DND-41 (cell line): ENCODE data around the gene ANKRD13D.

ENCODE experiments used
- ATAC-seq: fragments of 200-7000 bp; cut with Tn5 transposase; 3 replicates; pipeline ENCODE4 v1.9.1; 2021; ENCODE audit warnings: low read depth; ENCODE audit not compliant: insufficient read depth
- DNase-seq: peaks from one replicate; pipeline ENCODE4 v3.0.0-alpha.2; 2020
- H2AFZ ChIP-seq: 2 replicates; pipeline ENCODE4 v1.6.0; 2012; ENCODE audit warnings: low read depth, low read length
- H3K27ac ChIP-seq: 2 replicates; pipeline ENCODE4 v1.5.1; 2012; ENCODE audit warnings: low read length, inconsistent platforms
- H3K27me3 ChIP-seq: fragments of 200-600 bp; sonication (generic); 2 replicates; pipeline ENCODE4 v1.6.0; 2012; ENCODE audit warnings: low read length, mild to moderate bottlenecking, inconsistent platforms; ENCODE audit not compliant: insufficient read depth, poor library complexity
- H3K36me3 ChIP-seq: 2 replicates; pipeline ENCODE4 v1.5.1; 2012; ENCODE audit warnings: low read length, inconsistent platforms; ENCODE audit not compliant: insufficient read depth
- H3K4me1 ChIP-seq: 2 replicates; pipeline ENCODE4 v1.5.1; 2012; ENCODE audit warnings: mild to moderate bottlenecking, low read length; ENCODE audit not compliant: insufficient read depth
- H3K4me2 ChIP-seq: 2 replicates; pipeline ENCODE4 v1.6.0; 2012; ENCODE audit warnings: mild to moderate bottlenecking, moderate library complexity, low read length, inconsistent platforms; ENCODE audit not compliant: insufficient read depth
- H3K4me3 ChIP-seq, 2 experiments: fragments of 200-600 bp in 1 of 2; shearing (Covaris generic) in 1 of 2; 2 replicates each; pipeline ENCODE4 v1.5.1; 2012 to 2016; ENCODE audit warnings: inconsistent platforms in 2 of 2, low read length in 2 of 2, mild to moderate bottlenecking in 2 of 2, low read depth in 1 of 2, moderate library complexity in 1 of 2
- H3K79me2 ChIP-seq: 2 replicates; pipeline ENCODE4 v1.6.0; 2012; ENCODE audit warnings: low read length, inconsistent platforms; ENCODE audit not compliant: insufficient read depth
- H3K9ac ChIP-seq: 2 replicates; pipeline ENCODE4 v1.6.0; 2012; ENCODE audit warnings: low read depth, mild to moderate bottlenecking, inconsistent platforms, low read length, moderate library complexity
- H3K9me3 ChIP-seq: 2 replicates; pipeline ENCODE4 v1.5.1; 2012; ENCODE audit warnings: low read length, moderate library complexity, mild to moderate bottlenecking, inconsistent platforms; ENCODE audit not compliant: insufficient read depth, severe bottlenecking
- H4K20me1 ChIP-seq: 2 replicates; pipeline ENCODE4 v1.6.0; 2012; ENCODE audit warnings: low read length; ENCODE audit not compliant: insufficient read depth
- CTCF ChIP-seq: IDR thresholded peaks from 2 replicates; pipeline ENCODE4 v1.5.1; 2012; ENCODE audit warnings: borderline replicate concordance, low read length, moderate library complexity, mild to moderate bottlenecking; ENCODE audit not compliant: poor library complexity, severe bottlenecking; ENCODE audit errors: extremely low read depth
- EZH2 ChIP-seq: IDR thresholded peaks from 3 replicates; pipeline ENCODE4 v1.6.1; 2012; ENCODE audit warnings: borderline replicate concordance, low read depth, mild to moderate bottlenecking, moderate library complexity, low read length, inconsistent platforms; ENCODE audit not compliant: severe bottlenecking

Gene ANKRD13D

GRCh38 chr11:67301313-67301921 is 12.3 kb downstream of the ANKRD13D start:
- TF ChIP-seq CTCF (no peak), EZH2 (no peak)
- Histone ChIP-seq H3K4me2 (no peak overlapping the region), H3K4me1 (no peaks in the 10 kb centered on the region), H4K20me1 (peaks cover 32% of the 10 kb centered on the region), H3K36me3 (peaks cover 60% of the 10 kb centered on the region), H3K27ac (no peak overlapping the region), H2AFZ (no peak overlapping the region), H3K79me2 (peaks cover 21% of the 10 kb centered on the region), H3K27me3 (no peaks in the 10 kb centered on the region), H3K9ac (no peak overlapping the region), H3K9me3 (no peaks in the 10 kb centered on the region), H3K4me3 (no peak overlapping the region)
- ATAC-seq (no peak), DNase-seq (no peak)

DNA sequence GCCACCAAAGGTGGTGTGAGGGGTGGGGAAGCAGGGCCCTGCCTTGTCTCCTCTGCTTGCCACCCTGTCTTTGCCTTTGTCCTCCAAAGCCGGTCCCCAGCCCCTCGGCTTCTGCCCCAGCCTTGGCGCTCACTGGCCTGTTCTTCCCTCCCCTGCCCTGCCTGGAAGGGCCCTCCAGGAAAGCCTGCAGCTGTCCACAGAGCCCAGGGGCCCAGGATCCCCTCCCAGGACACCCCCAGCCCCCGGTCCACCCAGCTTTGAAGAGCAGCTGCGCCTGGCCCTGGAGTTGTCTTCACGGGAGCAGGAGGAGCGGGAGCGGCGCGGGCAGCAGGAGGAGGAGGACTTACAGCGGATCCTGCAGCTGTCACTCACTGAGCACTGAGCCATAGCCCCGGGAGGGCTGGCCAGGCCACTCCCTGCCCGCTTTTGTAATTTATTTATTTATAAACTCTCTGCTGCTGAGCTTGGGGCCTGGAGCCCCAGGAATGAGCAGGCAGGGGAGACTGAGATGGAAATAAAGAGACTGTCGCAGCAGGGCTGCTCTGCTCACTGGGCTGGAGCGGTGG is 12.9 kb downstream of the ANKRD13D start:
- Histone ChIP-seq H3K4me3 (no peak overlapping the region), H3K27ac (no peak overlapping the region), H3K4me1 (no peaks in the 10 kb centered on the region), H3K4me2 (no peak overlapping the region), H3K27me3 (no peaks in the 10 kb centered on the region), H3K79me2 (peaks cover 15% of the 10 kb centered on the region), H3K9ac (no peak overlapping the region), H2AFZ (no peak overlapping the region), H3K36me3 (peaks cover 54% of the 10 kb centered on the region), H3K9me3 (no peaks in the 10 kb centered on the region), H4K20me1 (peaks cover 32% of the 10 kb centered on the region)
- ATAC-seq (no peak), DNase-seq (no peak)
- TF ChIP-seq EZH2 = no peak
- no peak for TF ChIP-seq CTCF

DNA sequence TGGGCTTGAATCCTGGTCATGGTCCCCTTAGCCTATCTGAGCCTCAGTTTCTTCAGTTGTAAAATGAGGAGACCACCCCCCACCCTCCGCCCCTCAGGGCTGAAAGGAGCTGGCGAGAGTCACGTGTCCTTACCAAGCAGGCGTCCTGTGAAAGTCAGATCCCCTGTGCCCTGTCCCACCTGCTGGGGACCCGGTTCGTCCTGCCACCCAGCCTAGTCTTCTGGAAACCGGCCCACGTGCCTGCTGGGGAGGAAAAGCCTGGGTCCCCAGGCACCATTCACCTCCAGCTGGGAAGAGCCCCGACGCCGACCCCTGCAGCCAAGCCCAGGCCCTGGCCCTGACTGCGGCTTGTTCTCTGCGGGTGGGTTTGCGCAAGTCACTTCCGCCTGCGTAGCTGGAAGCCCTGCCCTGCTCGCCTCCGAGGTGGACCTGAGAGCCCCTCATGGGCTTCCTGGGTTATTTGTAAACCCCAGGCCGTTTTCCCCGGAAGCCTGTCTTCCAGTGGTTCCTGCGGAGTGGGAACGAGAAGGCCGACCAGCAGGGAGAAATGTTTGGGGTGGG is 13.5 kb downstream of the ANKRD13D start:
- H3K4me3 ChIP-seq = no peak overlapping the region
- H2AFZ ChIP-seq = no peak overlapping the region
- ATAC-seq (no peak), DNase-seq (no peak)
- no peak overlapping the region for H3K4me2 ChIP-seq
- no peak overlapping the region for H3K9ac ChIP-seq
- peaks cover 51% of the 10 kb centered on the region for H3K36me3 ChIP-seq
- H3K4me1 ChIP-seq = no peaks in the 10 kb centered on the region
- H3K27me3 ChIP-seq = no peaks in the 10 kb centered on the region
- TF ChIP-seq CTCF (no peak), EZH2 (no peak)
- no peak overlapping the region for H3K27ac ChIP-seq
- peaks cover 32% of the 10 kb centered on the region for H4K20me1 ChIP-seq
- H3K9me3 ChIP-seq = no peaks in the 10 kb centered on the region
- peaks cover 14% of the 10 kb centered on the region for H3K79me2 ChIP-seq
